Measurements from ENCODE around the gene USP34.

Gene USP34

GRCh38 chr2:61144697-61145268 lies 326.1 kb downstream of the USP34 start:
- DNase-seq, result peak; percentile 89 to 91

- DNase-seq, result no peak
These were observed 329.7 kb downstream of the USP34 start for GRCh38 chr2:61141151-61141550.

GRCh38 chr2:61138859-61139258 lies 332.0 kb downstream of the USP34 start:
- DNase-seq, result no peak

Measured in activated CD4-positive, alpha-beta T cell treated with anti-CD3 and anti-CD28 coated beads, Interleukin-2, amount 50 U/mL, for 4 hours (primary cell).